Liver (tissue), 9 donors: ENCODE data around the gene CTNNA2. TPM values are rescaled to one million over a fixed set of nuclear protein-coding genes. Genes with fewer than 3 reads are reported as not detected.

Experiments
- DNase-seq: peaks from one replicate; pipeline ENCODE4 v3.0.0-alpha.2; 2017; ENCODE audit warnings: low spot score
- H3K27ac ChIP-seq, 2 donors: one replicate each; pipeline ENCODE4 v1.7.0; 2013; ENCODE audit warnings: inconsistent platforms in 2 of 2, low read length in 2 of 2, control low read depth in 1 of 2, low read depth in 1 of 2, mild to moderate bottlenecking in 1 of 2
- H3K27me3 ChIP-seq, 4 donors: one replicate each; pipeline versions ENCODE4 v1.6.1 to v1.7.0; 2013; ENCODE audit warnings: low read length in 3 of 4, inconsistent platforms in 1 of 4, mild to moderate bottlenecking in 1 of 4, moderate library complexity in 1 of 4; ENCODE audit not compliant: control insufficient read depth in 4 of 4, insufficient read depth in 4 of 4
- H3K36me3 ChIP-seq, 4 donors: one replicate each; pipeline versions ENCODE4 v1.6.1 to v1.7.0; 2013; ENCODE audit warnings: low read length in 3 of 4, mild to moderate bottlenecking in 3 of 4, low read depth in 1 of 4, moderate library complexity in 1 of 4; ENCODE audit not compliant: control insufficient read depth in 4 of 4, insufficient read depth in 3 of 4
- H3K4me1 ChIP-seq, 4 donors: one replicate each; pipeline versions ENCODE4 v1.6.1 to v1.7.0; 2013; ENCODE audit warnings: low read length in 3 of 4, mild to moderate bottlenecking in 3 of 4, moderate library complexity in 1 of 4; ENCODE audit not compliant: control insufficient read depth in 4 of 4, insufficient read depth in 4 of 4
- H3K4me3 ChIP-seq, 3 donors: one replicate each; pipeline versions ENCODE4 v1.6.1 to v1.7.0; 2013; ENCODE audit warnings: low read length in 3 of 3, control low read depth in 1 of 3, low read depth in 1 of 3, mild to moderate bottlenecking in 1 of 3
- H3K9ac ChIP-seq, 2 donors: one replicate each; pipeline ENCODE4 v1.7.0; 2013; ENCODE audit warnings: low read length in 2 of 2, mild to moderate bottlenecking in 2 of 2, moderate library complexity in 2 of 2, control low read depth in 1 of 2, low read depth in 1 of 2
- H3K9me3 ChIP-seq, 4 donors: one replicate each; pipeline versions ENCODE4 v1.6.1 to v1.7.0; 2013; ENCODE audit warnings: low read length in 3 of 4; ENCODE audit not compliant: control insufficient read depth in 4 of 4
- CTCF ChIP-seq: fragments of 150-350 bp; IDR thresholded peaks from 2 replicates; pipeline ENCODE4 v1.5.1; 2017; ENCODE audit warnings: improper control_type of control experiment, low read depth, low read length; ENCODE audit not compliant: missing input control
- EGR1 ChIP-seq, 2 donors: IDR thresholded peaks; 2 replicates each; pipeline ENCODE4 v1.6.1; 2016 to 2018; ENCODE audit warnings: antibody characterized with exemption in 2 of 2, low read depth in 2 of 2
- FOXA1 ChIP-seq: IDR thresholded peaks from 2 replicates; pipeline ENCODE4 v1.6.1; 2016; ENCODE audit warnings: antibody characterized with exemption
- FOXA2 ChIP-seq: IDR thresholded peaks from 2 replicates; pipeline ENCODE4 v1.6.1; 2016; ENCODE audit warnings: antibody characterized with exemption
- GABPA ChIP-seq, 2 donors: IDR thresholded peaks in 1 of 2; conservative IDR thresholded peaks in 1 of 2; 2 replicates each; pipeline ENCODE4 v1.6.1; 2016; ENCODE audit warnings: antibody characterized with exemption in 2 of 2, mild to moderate bottlenecking in 1 of 2, moderate library complexity in 1 of 2
- HNF4A ChIP-seq, 2 donors: conservative IDR thresholded peaks; 2 replicates each; pipeline ENCODE4 v1.6.1; 2016; ENCODE audit warnings: antibody characterized with exemption in 2 of 2, mild to moderate bottlenecking in 2 of 2
- HNF4G ChIP-seq: IDR thresholded peaks from 2 replicates; pipeline ENCODE4 v1.6.1; 2016; ENCODE audit warnings: antibody characterized with exemption
- JUND ChIP-seq, 2 donors: IDR thresholded peaks; 2 replicates each; pipeline ENCODE4 v1.6.1; 2016; ENCODE audit warnings: antibody characterized with exemption in 2 of 2
- NR2F2 ChIP-seq: IDR thresholded peaks from 2 replicates; pipeline ENCODE4 v1.6.1; 2016; ENCODE audit warnings: antibody characterized with exemption
- RAD21 ChIP-seq, 2 donors: IDR thresholded peaks; 2 replicates each; pipeline ENCODE4 v1.6.1; 2016; ENCODE audit warnings: antibody characterized with exemption in 2 of 2, mild to moderate bottlenecking in 2 of 2
- RXRA ChIP-seq, 2 donors: IDR thresholded peaks; 2 replicates each; pipeline ENCODE4 v1.6.1; 2017 to 2018; ENCODE audit warnings: antibody characterized with exemption in 2 of 2, mild to moderate bottlenecking in 1 of 2
- SP1 ChIP-seq: IDR thresholded peaks from 2 replicates; pipeline ENCODE4 v1.6.1; 2018; ENCODE audit warnings: antibody characterized with exemption, mild to moderate bottlenecking
- TAF1 ChIP-seq: conservative IDR thresholded peaks from 2 replicates; pipeline ENCODE4 v1.6.1; 2016; ENCODE audit warnings: antibody characterized with exemption, mild to moderate bottlenecking
- YY1 ChIP-seq: IDR thresholded peaks from 2 replicates; pipeline ENCODE4 v1.6.1; 2016; ENCODE audit warnings: antibody characterized with exemption, mild to moderate bottlenecking
- WGBS: extraction: QIAGEN DNeasy Blood & Tissue Kit; methylation state at CpG from one replicate; pipeline ENCODE4 v1.1.7; 2013; 5-methylcytosine and 5-hydroxymethylcytosine counted together
- polyA plus RNA-seq, 2 donors: library from polyadenylated mRNA; stranded (reverse) in 1 of 2; unstranded in 1 of 2; fragments of 200-250 nt in 1 of 2; fragments of >200 nt in 1 of 2; fragmentation: Nextera tagmentation in 1 of 2; extraction: Ambion mirVana in 1 of 2; gene quantifications; one replicate each; pipeline versions ENCODE4 v1.2.1 to v1.2.3, GENCODE V29; 2013 to 2015
- total RNA-seq, 2 donors: library from RNA; depleted of rRNA; stranded (reverse); fragments of >200 nt; gene quantifications; one replicate each; pipeline ENCODE4 v1.2.3, GENCODE V29; 2014
- TF ChIP-seq, protein P1 (sequence below): IDR thresholded peaks from 2 replicates; pipeline ENCODE4 v1.6.1; 2016; ENCODE audit warnings: antibody characterized with exemption, mild to moderate bottlenecking
- TF ChIP-seq, protein P2 (sequence below): IDR thresholded peaks from 2 replicates; pipeline ENCODE4 v1.6.1; 2016; ENCODE audit warnings: antibody characterized with exemption
- TF ChIP-seq, protein P3 (sequence below): IDR thresholded peaks from 2 replicates; pipeline ENCODE4 v1.6.1; 2016; ENCODE audit warnings: antibody characterized with exemption
- TF ChIP-seq, protein P4 (sequence below): IDR thresholded peaks from 2 replicates; pipeline ENCODE4 v1.6.1; 2016; ENCODE audit warnings: antibody characterized with exemption
- donor health status: healthy.
- donor health status: healthy.
- donor health status: healthy.
- donor health status: healthy.
- donor health status: healthy.

CTNNA2 gene
- total and polyA plus RNA-seq, 4 donors, result 0.05 TPM; not detected in 3

- TF ChIP-seq RXRA (IDR thresholded peaks at IDR 0.05) (no peak), SP1 (no peak), FOXA1 (no peak), YY1 (no peak), JUND (IDR thresholded peaks at IDR 0.05) (no peak), NR2F2 (no peak), HNF4G (no peak), CTCF (no peak), FOXA2 (no peak), HNF4A (conservative IDR thresholded peaks at IDR 0.05) (no peak), TAF1 (no peak), EGR1 (IDR thresholded peaks at IDR 0.05; ENCODE audit: low read depth in 2 of 2) (no peak), RAD21 (IDR thresholded peaks at IDR 0.05) (no peak), GABPA (IDR thresholded peaks at IDR 0.05 in 1 of 2, conservative IDR thresholded peaks at IDR 0.05 in 1 of 2) (no peak)
- TF ChIP-seq, protein P1, sequence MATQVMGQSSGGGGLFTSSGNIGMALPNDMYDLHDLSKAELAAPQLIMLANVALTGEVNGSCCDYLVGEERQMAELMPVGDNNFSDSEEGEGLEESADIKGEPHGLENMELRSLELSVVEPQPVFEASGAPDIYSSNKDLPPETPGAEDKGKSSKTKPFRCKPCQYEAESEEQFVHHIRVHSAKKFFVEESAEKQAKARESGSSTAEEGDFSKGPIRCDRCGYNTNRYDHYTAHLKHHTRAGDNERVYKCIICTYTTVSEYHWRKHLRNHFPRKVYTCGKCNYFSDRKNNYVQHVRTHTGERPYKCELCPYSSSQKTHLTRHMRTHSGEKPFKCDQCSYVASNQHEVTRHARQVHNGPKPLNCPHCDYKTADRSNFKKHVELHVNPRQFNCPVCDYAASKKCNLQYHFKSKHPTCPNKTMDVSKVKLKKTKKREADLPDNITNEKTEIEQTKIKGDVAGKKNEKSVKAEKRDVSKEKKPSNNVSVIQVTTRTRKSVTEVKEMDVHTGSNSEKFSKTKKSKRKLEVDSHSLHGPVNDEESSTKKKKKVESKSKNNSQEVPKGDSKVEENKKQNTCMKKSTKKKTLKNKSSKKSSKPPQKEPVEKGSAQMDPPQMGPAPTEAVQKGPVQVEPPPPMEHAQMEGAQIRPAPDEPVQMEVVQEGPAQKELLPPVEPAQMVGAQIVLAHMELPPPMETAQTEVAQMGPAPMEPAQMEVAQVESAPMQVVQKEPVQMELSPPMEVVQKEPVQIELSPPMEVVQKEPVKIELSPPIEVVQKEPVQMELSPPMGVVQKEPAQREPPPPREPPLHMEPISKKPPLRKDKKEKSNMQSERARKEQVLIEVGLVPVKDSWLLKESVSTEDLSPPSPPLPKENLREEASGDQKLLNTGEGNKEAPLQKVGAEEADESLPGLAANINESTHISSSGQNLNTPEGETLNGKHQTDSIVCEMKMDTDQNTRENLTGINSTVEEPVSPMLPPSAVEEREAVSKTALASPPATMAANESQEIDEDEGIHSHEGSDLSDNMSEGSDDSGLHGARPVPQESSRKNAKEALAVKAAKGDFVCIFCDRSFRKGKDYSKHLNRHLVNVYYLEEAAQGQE, result no peak
- TF ChIP-seq, protein P2, sequence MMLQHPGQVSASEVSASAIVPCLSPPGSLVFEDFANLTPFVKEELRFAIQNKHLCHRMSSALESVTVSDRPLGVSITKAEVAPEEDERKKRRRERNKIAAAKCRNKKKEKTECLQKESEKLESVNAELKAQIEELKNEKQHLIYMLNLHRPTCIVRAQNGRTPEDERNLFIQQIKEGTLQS, result no peak
- TF ChIP-seq, protein P3, sequence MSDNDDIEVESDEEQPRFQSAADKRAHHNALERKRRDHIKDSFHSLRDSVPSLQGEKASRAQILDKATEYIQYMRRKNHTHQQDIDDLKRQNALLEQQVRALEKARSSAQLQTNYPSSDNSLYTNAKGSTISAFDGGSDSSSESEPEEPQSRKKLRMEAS, result no peak
- TF ChIP-seq, protein P4, sequence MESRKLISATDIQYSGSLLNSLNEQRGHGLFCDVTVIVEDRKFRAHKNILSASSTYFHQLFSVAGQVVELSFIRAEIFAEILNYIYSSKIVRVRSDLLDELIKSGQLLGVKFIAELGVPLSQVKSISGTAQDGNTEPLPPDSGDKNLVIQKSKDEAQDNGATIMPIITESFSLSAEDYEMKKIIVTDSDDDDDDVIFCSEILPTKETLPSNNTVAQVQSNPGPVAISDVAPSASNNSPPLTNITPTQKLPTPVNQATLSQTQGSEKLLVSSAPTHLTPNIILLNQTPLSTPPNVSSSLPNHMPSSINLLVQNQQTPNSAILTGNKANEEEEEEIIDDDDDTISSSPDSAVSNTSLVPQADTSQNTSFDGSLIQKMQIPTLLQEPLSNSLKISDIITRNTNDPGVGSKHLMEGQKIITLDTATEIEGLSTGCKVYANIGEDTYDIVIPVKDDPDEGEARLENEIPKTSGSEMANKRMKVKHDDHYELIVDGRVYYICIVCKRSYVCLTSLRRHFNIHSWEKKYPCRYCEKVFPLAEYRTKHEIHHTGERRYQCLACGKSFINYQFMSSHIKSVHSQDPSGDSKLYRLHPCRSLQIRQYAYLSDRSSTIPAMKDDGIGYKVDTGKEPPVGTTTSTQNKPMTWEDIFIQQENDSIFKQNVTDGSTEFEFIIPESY, result no peak
- H3K36me3 ChIP-seq, result no peaks in the 10 kb centered on the region
- no peak overlapping the region for H3K4me3 ChIP-seq
- no peak for DNase-seq
- no peaks in the 10 kb centered on the region for H3K4me1 ChIP-seq
- no peak overlapping the region for H3K9ac ChIP-seq
- H3K27ac ChIP-seq, result no peak overlapping the region
- whole genome bisulfite sequencing, result 72% methylated on average over 5 of the region's 5 CpGs
- peaks cover 0 to 4% (median 0%) of the 10 kb centered on the region in 4 donors for H3K27me3 ChIP-seq
- H3K9me3 ChIP-seq, result no peaks in the 10 kb centered on the region
Measured at GRCh38 chr2:80269806-80270205, 757.0 kb downstream of the CTNNA2 start.
